GM13977 (cell line): Measurements from ENCODE around the gene INPP5D.

Experiments
- DNase-seq: peaks from one replicate; pipeline ENCODE4 v3.0.0; 2012; ENCODE audit warnings: low spot score
- in situ Hi-C: fragments of 300-500 bp; cut with MboI; formaldehyde crosslinking; loops from one replicate; pipeline ENCODE4 v1.12.0; 2022; ENCODE audit warnings: low sequenced_read_pairs, low pct_unique_long_range_greater_than_20kb, mixed read lengths, inconsistent platforms; ENCODE audit not compliant: unreplicated experiment
- TF ChIP-seq, protein P1 (sequence below): IDR thresholded peaks from 2 replicates; pipeline ENCODE4 v1.5.1; 2012; ENCODE audit warnings: mild to moderate bottlenecking, control low read depth; ENCODE audit not compliant: insufficient read depth; ENCODE audit errors: extremely low read depth, missing control alignments

INPP5D gene

DNA sequence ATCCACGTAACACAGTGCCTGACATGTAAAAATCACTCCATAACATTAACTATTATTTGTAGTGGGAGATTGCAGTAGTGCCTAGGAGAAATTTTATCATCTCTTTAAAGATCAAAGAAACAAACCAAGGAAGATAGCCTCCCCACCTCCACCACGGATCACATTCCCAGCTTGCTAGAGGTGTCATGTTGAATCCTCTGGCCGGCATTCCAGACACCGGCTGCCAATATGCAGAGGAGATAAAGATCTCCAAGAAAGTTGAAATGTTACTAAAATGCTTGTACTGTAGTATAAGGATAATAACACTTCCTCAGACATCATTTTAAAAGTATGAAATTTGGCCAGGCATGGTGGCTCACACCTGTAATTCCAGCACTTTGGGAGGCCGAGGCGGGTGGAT lies 185.3 kb downstream of the INPP5D start:
- in situ Hi-C loops: no loop called here
- TF ChIP-seq, protein P1, sequence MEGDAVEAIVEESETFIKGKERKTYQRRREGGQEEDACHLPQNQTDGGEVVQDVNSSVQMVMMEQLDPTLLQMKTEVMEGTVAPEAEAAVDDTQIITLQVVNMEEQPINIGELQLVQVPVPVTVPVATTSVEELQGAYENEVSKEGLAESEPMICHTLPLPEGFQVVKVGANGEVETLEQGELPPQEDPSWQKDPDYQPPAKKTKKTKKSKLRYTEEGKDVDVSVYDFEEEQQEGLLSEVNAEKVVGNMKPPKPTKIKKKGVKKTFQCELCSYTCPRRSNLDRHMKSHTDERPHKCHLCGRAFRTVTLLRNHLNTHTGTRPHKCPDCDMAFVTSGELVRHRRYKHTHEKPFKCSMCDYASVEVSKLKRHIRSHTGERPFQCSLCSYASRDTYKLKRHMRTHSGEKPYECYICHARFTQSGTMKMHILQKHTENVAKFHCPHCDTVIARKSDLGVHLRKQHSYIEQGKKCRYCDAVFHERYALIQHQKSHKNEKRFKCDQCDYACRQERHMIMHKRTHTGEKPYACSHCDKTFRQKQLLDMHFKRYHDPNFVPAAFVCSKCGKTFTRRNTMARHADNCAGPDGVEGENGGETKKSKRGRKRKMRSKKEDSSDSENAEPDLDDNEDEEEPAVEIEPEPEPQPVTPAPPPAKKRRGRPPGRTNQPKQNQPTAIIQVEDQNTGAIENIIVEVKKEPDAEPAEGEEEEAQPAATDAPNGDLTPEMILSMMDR: no peak
- DNase-seq: no peak

DNA sequence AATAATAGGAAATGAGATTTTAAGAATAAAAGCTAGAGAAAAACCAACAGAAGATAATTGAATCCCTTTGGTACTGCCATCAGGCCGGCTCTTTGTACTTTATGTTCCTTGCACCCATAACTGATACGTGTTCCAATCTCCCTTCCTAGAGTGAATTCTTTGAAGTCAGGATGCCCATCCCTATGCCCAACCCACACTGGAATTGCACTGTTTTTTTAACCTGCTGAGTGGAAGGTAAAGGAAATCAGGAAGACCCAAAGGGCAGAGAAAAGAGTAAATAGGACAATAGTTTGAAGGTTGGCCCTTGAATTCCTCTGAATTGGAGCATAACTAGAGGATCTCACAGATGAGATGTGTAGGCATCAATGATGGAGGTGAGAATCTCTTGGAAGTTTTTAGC lies 187.0 kb downstream of the INPP5D start:
- in situ Hi-C loops: no loop called here
- TF ChIP-seq, protein P1: no peak
- no peak for DNase-seq

DNA sequence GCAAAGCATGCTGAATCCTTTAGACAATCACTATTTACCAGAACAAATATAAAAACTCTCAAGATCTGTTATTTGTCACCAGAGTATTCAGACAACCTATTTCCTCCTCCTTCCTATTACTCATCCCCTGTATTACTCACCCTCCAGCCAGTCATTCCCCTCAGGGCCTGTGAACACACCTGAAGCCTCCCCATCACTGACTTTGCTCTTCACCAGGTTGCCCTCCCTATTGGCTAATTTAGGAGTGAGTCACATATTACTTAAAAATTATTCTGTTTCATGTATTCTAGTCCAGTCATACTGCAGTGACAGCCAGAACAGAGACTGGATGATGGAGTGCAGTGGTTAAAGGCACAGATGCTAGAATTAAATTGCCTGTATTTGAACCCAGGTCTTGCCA lies 187.6 kb downstream of the INPP5D start:
- in situ Hi-C loops: no loop called here
- TF ChIP-seq, protein P1: no peak
- DNase-seq: no peak

DNA sequence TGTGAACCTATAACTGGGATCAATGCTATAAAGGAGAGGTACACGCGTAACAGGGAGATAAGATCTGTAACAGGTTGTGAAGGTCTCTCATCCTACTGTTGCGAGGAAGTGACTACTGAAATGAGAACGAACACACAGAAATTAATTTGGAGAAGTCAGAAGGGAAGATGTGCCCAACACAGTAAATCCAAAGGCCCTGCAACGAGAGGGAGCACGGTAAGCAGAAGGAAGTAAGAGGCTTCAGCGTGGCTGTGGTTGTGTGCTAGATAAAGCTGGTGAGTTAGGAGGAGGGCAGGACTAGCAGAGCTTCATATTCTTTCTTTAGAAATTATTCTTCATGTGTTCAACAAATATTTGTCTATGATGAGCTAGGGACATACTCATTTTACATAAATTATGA lies 188.9 kb downstream of the INPP5D start:
- in situ Hi-C loops: no loop called here
- DNase-seq: no peak
- TF ChIP-seq, protein P1: no peak

DNA sequence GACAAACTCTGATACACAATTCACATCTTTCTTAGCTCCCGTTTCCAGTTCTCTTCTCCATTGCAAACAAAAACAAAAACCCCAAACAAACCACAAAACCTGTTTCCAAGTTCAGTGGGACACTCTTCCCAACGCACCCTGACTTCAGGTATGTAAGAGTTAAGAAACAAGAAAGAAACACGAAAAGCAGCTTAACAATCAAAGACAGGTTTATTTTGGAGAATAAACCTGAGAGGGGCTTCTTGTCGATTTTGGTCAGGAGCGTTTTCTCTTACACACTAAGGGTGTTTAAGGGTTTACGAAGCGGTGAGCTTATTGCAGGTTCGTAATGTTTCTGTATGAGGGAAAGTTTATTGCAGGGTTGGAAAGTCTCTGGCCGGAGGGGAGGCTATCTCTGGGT lies 190.4 kb downstream of the INPP5D start:
- TF ChIP-seq, protein P1: no peak
- in situ Hi-C loops: loop anchor here (25.0 kb wide), 1 partner anchor 388 kb away; the partner anchor contains the start of gene SNORC

DNA sequence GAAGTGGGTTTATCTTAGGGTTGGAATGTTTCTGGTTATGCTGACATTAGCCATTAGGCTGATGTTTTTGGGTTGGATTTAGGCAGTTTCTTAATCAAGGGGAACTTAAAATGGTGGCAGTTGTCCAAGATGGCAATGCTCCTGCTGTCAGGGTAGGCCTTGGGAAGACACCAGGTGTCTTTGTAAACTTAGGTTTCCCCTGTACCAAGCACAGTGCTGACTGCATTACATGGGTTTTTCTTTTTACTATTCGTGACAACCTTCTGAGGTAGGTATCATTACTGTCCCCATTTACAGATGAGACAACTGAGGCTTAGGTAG lies 190.8 kb downstream of the INPP5D start:
- TF ChIP-seq, protein P1: no peak
- in situ Hi-C loops: loop anchor here (25.0 kb wide), 1 partner anchor 389 kb away; the partner anchor contains the start of gene SNORC

More for the DNA sequence above, 190.4 kb downstream of the INPP5D start:
- no peak for DNase-seq

More for the DNA sequence above, 190.8 kb downstream of the INPP5D start:
- DNase-seq: no peak
